NCI-H2196 (cell line): ENCODE results near the gene CPA3.
A peak's percentile ranks its signal among the peaks of the same experiment; 100 is the strongest.

Experiments
- DNase-seq: peaks from one replicate; lab custom pipeline; 2025; ENCODE audit not compliant: unreplicated experiment; lab: John Stamatoyannopoulos, UW

CPA3 gene

DNA sequence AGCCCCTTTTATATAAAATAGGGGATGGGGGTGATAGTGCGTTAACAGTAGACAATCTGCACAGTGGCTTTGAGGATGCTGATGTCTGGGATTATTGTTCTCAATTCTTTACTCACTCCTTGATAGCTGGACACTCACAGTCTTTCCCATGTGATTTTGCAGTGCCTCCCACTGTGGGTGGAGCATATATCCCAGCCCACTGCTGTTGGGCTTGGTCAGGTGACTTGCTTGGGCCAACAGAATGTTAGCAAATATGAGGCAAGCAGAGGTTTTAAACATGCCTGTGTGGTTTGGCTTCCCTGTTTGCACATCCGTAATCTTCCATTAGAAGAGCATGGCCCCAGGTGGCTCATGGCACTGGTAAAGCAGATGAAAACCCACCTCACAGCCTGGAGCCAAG is 46.5 kb downstream of the CPA3 start:
- DNase-seq = no peak

DNA sequence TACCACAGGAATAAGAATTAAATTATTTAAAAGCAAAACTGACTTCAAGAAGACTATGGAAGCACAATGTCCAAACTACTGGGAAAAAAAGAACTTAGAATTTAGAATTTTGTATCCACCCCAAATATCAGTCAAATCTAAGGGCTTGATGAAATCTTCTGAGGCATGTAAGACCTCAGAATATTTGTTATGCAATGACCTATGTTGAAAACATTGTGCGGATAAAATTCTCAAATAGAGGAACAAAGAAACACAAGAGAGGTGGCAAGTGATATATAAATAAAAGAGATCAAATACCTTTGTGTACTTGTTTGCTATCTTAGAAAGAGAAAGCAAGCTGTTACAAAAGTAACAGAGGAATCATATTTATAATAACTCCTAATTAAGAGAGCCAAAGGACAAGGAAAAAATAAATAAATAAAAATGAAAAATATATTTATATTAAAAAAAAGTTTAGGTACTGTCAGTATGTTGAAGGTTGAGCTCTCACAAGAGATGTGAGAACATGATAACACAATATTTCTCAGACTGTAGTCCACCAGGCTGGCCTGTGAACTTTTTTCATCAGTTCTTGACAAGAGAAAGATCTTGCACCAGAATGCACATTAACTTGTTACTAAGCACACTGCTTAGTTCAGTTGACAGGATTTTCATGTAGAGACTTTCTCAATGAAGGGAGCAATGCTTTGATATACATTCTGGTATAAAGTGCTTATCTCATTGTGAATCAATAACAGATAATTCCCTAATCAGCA is 50.0 kb downstream of the CPA3 start:
- no peak for DNase-seq

DNA sequence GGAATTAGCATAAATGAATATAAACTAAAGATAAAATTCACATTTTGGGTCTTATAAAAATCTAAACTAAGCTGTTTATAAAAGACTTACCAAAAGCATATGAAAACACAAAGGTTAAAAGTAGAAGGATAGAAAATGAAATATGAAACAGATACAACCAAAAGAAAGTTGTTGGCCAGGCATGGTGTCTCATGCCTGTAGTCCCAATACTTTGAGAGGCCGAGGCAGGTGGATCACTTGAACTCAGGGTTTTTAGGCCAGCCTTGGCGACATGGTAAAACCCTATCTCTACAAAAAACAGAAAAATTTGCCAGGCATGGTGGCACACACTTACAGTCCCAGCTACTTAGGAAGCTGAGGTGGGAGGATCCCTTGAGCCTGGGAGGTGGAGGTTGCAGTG is 51.0 kb downstream of the CPA3 start:
- DNase-seq = no peak

DNA sequence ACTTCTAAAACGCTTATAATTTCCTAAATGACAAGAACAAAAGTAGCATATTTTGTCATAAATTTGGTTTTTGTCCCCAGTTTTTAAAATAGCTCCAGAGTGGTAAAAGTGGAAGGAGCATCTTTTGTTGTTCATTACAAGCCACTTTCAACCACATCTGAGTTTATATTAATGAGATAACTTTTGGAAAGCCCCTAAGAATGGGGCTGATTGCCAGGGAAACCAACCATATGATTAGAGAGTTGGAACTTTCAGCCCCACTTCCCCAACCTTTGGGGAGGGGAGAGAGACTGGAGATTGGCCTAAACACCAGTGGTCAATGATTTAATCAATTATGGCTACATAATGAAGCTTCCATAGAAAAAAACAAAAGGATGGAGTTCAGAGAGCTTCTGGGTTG is 57.4 kb downstream of the CPA3 start:
- no peak for DNase-seq

DNA sequence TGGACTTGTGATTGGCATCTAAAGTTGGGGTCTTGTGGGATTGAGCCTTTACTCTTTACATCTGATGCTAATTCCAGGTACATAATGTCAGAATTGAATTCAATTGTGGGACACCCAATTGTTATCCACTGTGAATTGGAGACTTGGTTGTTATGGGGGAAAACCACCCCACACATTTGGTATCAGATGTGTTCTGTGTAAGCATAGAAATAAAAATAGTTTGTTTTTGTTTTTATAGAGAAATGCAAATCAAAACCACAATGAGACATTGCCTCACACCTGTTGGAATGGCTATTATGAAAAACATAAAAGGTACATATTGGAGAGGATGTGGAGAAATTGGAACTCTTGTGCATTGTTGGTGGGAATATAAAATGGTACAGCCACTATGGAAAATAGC is 58.5 kb downstream of the CPA3 start:
- DNase-seq = no peak

DNA sequence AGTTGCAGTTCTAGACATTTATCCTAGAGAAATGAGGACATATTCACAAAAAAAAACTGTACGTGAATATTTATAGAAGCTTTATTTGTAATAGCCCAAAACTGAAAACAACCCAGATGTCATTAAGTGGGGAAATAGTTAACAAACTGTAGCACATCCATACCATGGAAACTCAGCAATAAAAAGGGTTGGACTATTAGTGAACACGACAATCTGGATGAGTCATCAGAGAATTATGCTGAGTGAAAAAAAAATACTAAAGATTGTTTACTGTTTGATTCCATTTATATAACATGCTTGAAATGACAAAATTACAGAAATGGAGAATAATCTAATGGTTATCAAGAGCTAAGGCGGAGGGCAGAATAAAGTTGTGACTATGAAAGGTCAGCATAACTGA is 59.5 kb downstream of the CPA3 start:
- DNase-seq = no peak

DNA sequence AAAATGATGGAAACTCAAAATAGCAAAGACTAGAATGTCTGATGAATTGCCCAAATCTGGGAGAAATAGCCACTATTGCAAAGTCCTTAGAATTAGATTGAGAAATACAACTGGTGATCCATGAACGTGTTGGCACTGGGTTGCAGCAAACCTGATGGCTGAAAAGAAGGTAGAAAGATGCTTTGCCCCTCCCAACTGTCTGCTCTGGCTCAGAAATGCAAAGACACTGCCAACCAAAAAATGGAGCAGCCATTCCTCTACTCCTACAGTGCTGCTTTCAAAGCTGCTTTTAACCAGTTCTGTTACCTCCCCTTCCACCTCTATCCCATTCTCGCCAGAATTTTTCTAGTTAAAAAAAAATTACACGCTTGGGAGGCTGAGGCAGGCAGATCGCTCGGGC is 60.7 kb downstream of the CPA3 start:
- DNase-seq = no peak

DNA sequence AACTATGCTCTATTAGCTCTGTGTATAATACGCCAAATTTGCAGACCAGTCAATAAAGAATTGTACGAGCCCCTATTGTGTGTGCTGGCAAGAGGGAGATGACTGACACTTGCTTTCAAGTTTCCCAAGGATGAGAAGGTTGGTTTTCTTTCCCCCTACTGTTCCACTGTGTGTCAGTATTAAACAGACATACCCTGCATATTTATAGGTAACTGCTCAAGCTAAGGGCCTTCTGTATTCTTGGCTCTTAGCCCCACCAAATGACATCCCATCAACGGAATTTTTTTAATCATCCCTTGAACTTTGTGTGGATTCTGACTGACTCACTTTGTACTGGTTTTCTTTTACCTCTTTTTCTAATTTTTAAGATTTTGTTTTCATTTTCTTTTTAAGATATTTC is 65.7 kb downstream of the CPA3 start:
- no peak for DNase-seq

DNA sequence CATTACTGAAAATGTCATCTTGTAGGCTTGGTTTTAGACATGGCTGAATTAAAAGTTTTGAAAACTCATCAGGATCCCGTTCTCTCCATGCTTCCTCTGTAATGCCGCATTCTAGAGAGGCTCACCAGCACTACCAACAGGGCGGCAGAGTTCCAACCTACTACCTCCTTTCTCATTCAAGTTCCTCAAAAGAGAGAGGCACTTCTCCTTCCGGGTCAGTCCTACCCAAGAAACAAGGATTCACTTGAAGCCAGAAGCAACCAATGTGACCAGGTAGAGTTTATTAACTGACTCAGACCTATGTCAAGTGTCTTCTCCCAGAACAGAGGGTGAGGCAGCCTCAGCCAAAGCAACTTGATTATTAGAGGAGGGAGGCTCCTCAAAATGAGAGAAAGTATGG is 66.5 kb downstream of the CPA3 start:
- no peak for DNase-seq

DNA sequence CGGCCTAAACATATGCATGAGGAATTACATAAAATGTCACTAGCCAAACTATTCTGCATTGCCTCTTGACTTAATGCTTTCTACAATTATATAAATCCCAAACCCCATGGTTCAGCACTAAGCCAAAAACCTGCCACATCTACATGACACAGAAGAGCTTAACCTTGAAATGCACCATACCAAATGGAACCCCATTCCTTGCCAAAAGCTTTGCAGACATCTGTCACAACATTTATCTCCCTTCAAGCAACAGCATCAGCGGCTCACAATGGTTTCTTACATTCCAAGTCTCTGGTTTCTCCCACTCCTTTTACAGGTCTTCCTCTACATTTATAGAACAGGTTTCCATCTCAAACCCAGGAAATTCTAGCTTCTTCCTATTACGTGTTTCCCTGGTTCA is 67.9 kb downstream of the CPA3 start:
- DNase-seq = no peak

DNA sequence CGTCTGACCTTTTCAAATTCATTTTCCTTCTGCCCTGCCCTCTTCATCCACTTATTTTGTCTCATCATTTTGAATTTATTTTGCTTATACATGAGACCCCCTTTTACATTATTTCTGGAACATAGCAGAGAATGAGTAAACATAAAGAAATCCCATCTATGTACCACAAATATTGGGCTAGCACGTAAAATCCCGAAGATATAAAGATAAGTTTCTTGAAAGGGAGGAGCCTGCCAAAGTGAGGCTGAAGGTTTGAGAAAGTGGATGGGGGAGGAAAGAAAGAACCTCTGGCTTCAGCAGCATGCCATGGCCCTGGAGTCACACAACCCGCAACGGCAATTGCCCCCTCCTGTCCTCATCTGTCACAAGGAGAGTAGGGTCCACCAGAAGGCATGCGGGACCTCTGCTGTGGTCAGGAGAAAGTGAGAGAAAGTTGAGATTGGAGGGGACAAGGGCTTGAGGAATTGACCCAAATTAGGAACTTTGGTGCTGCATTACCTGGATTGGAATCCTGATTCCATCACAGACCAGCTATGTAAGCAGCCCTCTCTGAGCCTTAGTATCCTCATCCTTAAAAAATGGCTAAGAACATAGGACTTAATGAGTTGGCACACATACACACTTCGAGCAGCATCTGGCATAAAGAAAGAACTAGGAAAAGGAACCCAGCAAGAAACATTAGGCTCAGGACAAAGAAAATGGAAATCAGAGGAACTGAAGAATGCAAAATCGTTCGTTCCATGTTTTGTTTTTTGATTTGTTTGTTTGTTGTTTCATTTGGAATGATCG is 72.6 kb downstream of the CPA3 start:
- no peak for DNase-seq

DNA sequence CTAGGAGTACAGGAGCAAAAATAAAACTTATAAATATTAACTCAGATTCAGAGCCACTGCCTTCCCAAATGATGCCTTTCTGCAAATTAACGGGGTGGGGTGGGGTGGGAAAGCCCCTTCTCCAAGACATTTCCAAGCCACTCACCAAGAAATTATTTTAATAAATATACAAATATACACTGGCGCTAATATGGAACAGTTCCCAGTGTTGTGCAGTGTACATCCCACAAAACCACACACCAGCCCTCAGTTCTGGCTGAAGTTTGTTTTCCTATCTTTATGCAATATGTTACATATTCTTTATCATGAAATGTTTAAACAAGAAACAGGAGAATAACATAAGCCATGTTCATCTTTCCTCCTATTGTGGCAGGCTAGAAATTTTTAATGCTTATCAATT is 73.2 kb downstream of the CPA3 start:
- no peak for DNase-seq

DNA sequence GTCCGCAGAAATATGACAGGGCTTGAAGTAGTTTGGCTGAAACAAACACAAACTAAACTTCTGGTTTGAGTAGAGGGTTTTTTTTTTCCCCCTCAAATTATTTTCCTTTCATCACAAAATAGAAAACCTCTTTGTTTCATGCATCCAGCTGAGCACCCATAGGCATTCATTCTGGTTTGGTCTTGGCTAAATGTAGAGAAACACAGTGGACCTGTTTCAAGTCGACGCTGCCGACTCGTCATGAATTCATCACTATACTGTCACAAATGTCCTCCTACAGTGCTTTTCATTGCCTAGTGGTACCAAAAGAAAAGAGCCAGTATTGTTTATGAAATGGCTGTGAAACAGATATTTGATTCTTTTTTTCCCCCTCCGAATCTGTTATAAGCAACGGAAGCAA is 73.8 kb downstream of the CPA3 start:
- no peak for DNase-seq

DNA sequence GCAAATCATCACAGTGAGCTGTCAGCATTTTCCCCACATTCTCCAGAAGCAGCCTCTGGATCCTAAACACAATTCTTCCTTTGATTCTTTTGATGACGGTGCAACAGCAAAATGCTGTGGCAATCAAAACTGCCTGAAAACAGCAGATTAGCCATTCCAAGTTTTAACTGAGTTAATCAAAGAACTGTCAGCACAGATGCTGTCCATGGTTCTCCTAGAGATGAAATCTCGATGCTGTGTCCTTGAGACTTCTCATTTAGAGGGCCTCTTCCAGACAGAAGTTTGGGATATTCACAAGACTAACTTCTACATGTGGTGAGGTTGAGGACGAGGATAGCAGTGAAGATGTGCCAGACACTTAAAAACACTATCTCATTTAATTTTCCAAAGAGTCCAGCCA is 75.9 kb downstream of the CPA3 start:
- no peak for DNase-seq

DNA sequence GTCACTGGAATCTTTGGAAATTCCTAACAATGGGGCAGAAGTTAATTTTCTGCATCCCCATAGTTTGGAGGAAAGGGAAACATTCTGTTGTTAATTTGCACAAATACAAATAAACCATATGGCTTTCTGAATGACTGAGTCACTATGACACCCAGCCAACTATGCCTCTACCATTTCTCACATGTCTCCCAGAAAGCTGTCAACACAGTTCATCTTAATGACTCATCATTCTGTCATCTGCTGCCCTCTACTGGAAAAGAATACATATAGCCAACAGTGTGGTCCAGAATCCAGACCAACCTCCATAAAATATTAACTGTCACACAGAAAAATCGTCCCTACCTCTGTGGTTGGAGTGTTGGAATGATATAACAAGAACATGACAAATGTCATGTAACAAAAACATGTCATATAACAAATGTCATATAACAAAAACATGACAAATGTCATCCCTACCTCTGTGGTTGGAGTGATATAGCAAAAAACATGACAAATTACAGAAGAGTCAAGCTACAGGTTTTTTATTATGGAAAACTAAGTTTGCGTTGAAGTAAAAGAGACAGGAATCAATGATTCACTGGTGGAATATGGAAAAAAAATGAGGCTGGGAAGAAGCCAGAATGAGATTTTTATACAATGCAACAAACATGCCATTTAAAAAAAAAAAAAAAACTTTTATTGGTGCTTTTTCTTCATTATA is 78.6 kb downstream of the CPA3 start:
- DNase-seq = peak; percentile 90

DNA sequence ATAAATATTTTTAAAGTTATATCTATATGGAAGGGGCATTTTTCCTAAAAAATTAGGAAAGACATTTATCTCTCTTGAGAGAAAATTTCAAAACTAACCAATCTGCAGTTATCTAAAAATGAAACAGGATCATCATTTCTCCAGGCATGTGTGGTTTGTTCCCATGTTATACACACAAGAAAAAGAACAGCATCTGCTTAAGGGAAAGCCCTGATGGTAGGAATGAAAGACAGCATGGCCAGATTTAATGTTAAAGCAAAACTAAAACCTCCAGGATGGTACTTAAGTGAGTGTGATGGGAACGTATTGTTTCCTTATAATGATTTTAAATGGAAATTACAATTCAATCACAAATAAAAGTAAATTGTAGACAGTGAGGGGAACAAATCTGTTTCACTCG is 80.0 kb downstream of the CPA3 start:
- no peak for DNase-seq
